Mucosa of gallbladder (tissue), 1 donor: ENCODE measurements around the gene GPC6. TPM values are rescaled to one million over a fixed set of nuclear protein-coding genes. Genes with fewer than 3 reads are reported as not detected.

Experiments used
- DNase-seq: peaks from one replicate; pipeline ENCODE4 v3.0.0-alpha.2; 2020; ENCODE audit warnings: low spot score
- total RNA-seq: library from RNA; stranded (reverse); gene quantifications from one replicate; pipeline ENCODE4 v1.2.1, GENCODE V29; 2021
- donor health status: DM: no; HTN: no; CAD: no.

GPC6 gene
- total RNA-seq, 1 donor from 2014 or later: 24.0 TPM

DNA sequence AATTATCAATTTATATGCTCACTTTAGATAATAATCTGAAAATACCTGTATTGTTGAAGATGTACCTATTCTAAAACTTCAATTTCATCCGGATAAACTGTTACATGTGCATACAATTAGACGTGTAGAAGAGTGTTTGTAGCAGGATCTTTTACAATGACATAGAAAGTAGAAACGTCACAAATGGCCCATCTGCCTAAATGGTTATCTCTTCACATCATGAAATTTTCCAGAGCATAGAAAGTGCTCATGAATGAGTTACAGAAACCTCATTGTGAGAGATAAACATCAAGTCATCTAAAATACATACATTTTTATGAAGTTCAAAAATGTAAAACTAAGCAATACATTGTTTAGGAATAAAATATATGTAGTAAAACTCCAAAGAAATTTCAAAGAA lies 607.4 kb downstream of the GPC6 start:
- DNase-seq: no peak

DNA sequence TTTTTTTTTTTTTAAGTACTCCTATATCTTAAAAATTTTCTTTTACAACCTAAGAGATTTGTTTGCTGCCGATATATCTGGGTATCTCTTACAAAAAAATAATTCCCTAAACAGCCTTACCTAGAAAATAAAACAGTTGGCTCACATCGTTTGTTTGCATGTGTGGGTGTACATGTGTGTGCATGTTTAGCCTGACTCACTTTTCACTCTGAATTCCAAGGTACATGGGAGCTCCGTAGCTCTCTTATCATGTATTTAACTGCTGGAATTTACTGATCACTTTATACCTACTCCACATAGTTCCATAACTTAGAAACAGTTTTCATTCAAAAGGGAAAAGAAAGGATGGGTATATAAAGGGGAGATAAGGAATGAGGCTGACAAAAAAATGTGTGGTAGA lies 616.5 kb downstream of the GPC6 start:
- no peak for DNase-seq

- no peak for DNase-seq
These were observed 620.6 kb downstream of the GPC6 start for GRCh38 chr13:93847162-93847561.

GRCh38 chr13:93848247-93848646 lies 621.6 kb downstream of the GPC6 start:
- no peak for DNase-seq

DNA sequence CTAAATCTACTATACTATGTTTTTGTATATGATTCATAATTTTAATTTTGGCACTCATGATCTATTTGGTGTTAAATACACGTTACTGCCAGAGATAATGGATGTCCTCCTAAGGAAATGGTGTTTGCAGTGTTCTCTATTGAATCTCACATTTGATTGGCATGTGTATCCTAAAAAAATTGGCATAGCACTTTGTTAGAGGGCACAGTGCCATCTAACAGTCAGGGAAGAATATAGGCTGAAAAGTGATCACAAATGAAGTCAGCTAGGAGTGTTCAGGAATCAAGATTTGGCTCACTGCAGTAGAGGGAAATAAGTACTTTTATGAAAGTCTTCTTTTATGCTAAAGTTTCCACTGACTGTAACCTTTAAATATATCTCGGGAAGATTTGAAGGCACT lies 624.6 kb downstream of the GPC6 start:
- no peak for DNase-seq

DNA sequence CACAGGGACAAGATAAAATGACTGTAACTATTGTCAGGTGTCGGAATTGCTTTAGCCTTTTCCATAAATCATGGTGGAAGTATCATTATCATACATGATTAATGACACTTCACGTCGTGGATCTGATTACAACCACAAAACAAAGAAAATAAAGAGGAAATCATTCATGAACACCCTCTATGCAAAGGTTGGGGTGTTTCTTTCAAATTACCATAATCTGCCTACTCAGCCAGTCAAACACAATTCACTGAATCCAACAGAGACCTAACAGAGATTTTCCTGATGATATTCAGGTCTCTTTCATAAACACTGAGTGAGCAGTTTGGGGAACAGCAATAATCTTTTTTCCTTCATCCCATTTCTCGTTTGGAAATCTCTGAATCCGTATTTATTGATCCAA lies 627.3 kb downstream of the GPC6 start:
- DNase-seq: no peak

DNA sequence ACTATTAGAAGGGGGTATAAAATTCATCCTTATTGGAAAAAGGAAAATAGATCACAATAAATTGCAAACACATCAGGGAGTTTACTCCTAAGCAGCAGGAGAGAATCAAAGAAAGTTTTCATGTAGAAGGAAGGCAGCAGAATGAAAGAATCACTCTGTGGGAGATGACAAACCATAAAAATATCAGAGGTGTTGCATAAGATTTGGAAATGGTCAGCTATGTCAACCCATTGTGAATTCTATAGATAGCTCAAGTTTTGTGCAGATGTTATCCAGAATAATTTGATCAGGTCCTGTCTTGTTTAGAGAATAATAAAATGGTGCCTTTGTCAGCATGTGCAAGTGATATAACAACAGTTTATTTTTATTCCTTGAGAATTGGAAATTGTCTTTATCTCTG lies 630.5 kb downstream of the GPC6 start:
- DNase-seq: no peak

GRCh38 chr13:93859716-93860115 lies 633.1 kb downstream of the GPC6 start:
- no peak for DNase-seq

DNA sequence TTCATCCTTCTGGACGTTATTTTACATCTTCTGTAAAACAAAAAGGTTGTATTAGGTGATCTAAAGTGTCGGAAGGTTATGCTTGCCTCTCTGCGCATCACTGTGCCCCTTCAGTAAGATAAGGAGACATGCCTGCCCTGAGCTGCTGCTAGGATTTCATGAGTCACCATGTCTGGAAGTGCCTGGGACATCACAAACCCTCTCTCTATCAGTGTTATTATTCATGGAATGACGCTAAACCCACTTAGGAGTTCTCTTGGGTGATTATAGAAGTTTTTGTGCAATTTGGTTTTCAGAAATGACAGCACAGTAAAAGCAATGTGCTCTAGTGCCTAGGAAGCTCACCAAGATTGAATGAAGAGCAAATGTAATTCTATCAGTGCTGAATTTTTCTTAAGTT lies 635.2 kb downstream of the GPC6 start:
- no peak for DNase-seq

DNA sequence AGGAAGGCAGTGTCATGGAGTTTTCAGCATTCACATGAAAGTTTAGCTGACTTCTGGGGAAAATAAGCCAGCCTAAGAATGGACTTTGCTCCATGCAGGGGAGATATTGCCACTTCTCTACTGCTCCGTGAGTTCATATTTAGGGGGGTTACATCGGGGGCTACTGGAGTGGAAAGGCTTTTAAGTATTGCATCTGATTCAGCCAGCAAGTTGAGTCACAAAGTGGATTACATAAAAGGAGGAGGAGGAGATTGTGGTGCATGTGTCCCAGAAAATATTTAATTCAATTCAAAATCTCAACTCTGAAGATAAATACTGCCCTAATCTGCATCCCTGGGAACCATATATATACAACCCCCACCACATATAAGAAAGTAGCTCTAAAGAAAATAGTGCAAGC lies 635.7 kb downstream of the GPC6 start:
- no peak for DNase-seq

GRCh38 chr13:93865235-93865634 lies 638.6 kb downstream of the GPC6 start:
- DNase-seq: no peak

DNA sequence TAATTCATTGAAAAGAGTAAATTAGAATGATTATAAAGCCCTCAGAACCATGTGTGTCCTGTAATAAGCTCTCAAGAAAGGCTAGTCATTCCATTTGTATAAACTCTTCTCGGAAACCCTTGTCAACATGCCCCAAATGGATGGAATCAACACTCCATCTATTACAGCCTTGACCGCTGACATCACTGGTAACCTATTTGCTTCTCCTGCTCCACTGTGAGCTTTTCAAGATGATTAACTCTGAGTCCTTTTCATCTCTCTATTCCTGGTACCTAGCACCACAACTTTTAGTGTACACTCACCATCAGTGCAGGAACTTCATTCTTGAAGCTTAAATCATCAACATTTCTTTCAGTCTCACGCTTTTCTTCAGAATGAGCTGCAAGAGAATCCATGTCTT lies 640.9 kb downstream of the GPC6 start:
- DNase-seq: no peak

DNA sequence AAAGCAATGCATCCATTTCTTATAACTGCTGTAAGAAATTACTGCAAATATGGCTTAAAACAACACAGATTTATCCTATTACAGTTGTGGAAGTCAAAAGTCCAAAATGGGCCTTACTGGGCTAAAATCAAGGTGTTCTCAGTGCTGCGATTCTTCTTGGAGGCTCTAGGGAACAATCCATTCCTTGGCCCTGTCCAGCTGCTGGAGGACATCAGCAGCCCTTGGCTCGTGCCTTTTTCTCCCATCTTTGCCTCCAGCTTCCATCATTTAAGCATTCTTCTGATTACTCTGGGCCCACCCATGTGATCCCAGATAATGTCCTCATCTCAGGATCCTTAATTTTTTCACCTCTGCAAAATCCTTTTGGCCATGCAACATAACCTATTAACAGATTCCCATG lies 645.8 kb downstream of the GPC6 start:
- DNase-seq: no peak

DNA sequence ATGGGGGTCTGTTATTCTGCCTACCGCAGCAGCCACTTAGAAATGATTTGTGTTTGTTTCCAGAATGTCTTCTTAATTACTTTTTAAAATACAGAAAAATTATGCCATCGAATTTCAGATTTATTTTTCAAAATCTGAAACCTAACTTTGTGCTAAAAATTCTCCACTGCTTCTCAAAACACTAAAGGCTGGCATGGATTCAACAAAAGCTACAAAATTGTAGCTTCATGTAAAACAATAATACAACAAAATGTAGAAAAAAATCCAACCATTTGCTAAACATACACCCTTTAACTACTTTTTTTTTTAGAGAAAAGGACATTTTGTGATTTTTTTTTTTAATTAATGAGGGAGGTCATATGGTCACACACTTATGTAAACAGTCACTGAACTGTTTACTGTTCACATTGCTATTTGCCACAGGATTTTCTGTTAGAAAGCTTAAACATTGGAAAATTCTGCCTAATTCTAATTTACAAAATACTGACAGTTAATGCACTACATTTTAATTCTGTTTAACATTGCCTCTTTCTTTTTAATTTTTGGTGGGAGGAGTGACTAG lies 646.3 kb downstream of the GPC6 start:
- DNase-seq: no peak

DNA sequence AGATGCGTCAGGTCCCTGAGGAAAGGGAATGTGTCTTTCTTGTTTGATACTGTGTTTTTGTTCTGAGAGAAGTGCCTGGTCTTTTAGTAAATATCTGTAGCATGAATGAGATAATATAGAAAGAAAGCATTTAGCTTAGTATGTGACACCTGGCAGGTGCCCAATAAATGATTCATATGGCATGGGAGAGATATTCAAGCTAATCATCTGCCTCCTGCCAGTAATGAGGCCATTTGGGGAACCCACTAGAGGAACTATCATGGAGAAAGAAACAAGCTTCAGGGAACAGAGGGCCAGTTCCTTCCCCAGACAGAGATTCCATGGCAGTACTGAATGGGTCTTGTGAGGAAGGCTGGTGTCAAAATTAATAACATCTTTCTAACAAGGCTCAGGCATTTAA lies 648.9 kb downstream of the GPC6 start:
- no peak for DNase-seq

DNA sequence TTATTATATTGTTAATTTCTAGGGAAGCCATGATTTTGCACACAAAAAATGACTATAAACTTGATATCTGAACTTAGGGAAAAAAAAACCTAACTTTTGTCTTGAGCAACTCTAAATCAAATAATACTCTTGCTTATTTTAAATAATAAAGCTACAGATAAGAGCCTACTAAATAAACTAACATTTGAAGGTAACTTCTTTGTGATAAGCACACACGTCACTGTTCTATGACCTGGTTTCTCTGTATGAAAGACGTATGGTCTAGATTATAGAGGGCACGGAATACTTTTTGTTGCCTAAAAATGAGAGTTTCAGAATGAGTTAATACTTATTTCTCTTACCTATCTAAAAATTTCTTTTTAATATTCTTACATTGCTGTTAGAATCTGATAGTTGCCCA lies 649.6 kb downstream of the GPC6 start:
- DNase-seq: no peak

GRCh38 chr13:93878675-93879074 lies 652.1 kb downstream of the GPC6 start:
- no peak for DNase-seq

DNA sequence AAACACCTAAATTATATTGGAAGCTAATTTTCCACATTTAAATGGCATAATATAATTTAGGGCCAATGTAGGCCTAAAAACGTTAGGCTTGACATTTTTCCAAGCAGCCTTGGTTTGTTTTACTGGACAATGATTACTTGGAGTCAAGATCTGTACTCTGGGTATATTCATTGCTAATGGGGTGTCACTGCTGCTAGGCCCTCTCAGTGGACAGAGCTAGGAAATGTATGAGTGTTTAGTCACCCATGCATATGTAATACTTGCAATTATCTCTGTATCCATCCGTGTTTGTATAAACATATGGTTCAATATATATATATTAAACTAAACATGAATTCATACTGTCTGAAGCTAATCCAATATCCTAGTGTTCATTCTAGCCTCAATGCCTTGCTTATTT lies 654.8 kb downstream of the GPC6 start:
- DNase-seq: no peak

DNA sequence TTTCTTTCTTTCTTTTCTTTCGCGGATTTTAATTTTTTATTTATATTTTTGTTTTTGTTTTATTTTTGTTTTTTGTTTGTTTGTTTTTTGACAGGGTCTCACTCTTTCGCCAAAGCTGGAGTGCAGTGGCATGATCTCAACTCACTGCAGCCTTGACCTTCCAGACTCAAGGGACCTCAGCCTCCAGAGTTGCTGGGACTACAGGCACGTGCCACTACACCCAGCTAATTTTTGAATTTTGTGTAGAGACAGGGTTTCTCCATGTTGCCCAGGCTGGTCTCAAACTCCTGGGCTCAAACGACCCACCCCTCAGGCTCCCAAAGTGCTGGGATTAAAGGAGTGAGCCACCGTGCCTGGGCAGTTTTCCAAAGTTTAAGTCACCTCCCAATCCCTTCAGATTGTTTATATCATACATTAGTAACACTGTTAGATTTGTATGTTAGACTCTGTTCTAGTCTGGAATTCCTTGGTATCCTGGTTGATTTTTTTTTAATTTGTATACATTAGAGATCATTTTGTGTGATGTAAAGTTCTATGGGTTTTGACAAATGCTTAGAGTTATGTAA lies 655.6 kb downstream of the GPC6 start:
- DNase-seq: no peak

- no peak for DNase-seq
These were observed 662.9 kb downstream of the GPC6 start for GRCh38 chr13:93889430-93889951.

DNA sequence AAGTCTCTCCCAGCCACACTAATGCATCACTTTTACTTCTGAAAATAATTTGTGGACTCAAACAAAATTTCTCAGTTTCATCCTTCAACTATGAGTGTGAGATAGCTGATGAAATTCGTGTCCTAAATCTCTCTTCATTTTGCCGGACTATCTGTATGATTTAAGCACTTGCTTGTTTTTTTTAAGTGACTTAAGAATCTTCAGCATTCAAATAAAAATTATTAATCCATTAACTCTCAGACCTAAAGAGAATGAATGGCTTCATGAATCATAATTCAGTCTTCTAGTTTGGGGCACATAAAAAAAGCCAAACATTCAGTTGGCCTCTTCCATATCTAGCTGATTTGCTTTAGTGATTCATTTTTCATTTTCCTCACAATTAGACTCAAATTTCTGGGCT lies 673.4 kb downstream of the GPC6 start:
- no peak for DNase-seq

DNA sequence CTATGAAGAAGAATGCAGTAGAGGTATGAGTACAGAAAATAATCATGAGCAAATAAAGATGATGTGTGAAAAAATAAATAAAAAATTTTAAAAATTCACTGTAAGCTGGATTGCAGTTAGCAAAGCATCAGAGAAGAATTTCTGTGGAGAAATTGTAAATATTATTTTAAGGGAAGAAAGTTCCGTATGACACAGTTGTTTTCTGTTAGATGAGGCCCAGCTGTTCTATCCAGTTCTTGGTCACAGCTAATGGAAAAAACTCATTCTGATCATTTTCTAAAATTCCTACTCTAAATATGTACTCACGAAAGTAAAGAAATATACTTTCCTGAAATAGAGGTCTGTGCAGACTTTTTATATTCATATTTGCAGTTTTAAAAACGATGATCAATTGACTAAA lies 674.1 kb downstream of the GPC6 start:
- no peak for DNase-seq

GRCh38 chr13:93903909-93904308 lies 677.3 kb downstream of the GPC6 start:
- DNase-seq: no peak

DNA sequence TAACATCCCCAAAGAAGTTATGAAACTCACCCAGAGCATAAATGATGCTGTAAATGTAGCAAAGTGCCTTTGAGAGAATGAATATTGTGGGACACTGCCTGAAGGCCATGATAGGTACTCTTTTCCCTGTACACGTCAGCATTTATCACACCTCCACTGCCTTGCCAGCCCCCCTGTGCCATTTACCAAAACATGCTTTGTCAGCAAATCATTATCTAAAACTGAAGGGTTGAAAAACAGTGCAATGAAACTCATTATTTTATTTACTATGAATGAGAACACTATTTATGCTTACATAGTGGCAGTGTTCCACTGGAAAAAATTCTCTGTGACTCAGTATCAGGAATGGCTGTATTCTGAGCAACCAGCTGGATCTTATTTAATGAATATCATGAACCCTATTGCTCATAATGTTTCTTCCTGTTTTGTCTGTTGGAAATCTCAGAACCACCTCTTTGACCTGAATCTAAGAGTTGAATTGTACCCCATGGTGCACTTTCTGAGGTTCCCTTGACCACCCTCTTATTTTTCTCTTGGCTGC lies 688.7 kb downstream of the GPC6 start:
- DNase-seq: no peak
